Neutrophil (primary cell): Measurements from ENCODE around the gene SUN1.

ENCODE experiments used
- H3K27ac ChIP-seq: fragments of 200-600 bp; sonication (generic); 2 replicates; pipeline ENCODE4 v1.5.1; 2016; ENCODE audit warnings: mild to moderate bottlenecking, moderate library complexity
- H3K27me3 ChIP-seq: fragments of 200-600 bp; sonication (generic); 2 replicates; pipeline ENCODE4 v1.6.0; 2016; ENCODE audit warnings: mild to moderate bottlenecking
- H3K36me3 ChIP-seq: fragments of 200-600 bp; sonication (generic); 2 replicates; pipeline ENCODE4 v1.5.1; 2017
- H3K4me1 ChIP-seq, 2 experiments: fragments of 200-600 bp in 1 of 2; sonication (generic) in 1 of 2; 1 replicate in 1 of 2; 2 replicates in 1 of 2; pipeline versions ENCODE4 v1.5.1 to v1.6.1; 2013 to 2016; ENCODE audit warnings: low read depth in 1 of 2, low read length in 1 of 2, mild to moderate bottlenecking in 1 of 2, moderate library complexity in 1 of 2; ENCODE audit not compliant: control insufficient read depth in 1 of 2, insufficient read depth in 1 of 2
- H3K4me3 ChIP-seq, 2 experiments: fragments of 200-600 bp in 1 of 2; sonication (generic) in 1 of 2; 1 replicate in 1 of 2; 2 replicates in 1 of 2; pipeline ENCODE4 v1.5.1; 2013 to 2016; ENCODE audit warnings: low read depth in 1 of 2, low read length in 1 of 2, mild to moderate bottlenecking in 1 of 2, moderate library complexity in 1 of 2
- H3K9me3 ChIP-seq: fragments of 200-600 bp; sonication (generic); 2 replicates; pipeline ENCODE4 v1.5.1; 2016
- TF ChIP-seq, protein P1 (sequence below): fragments of 200-600 bp; sonication (generic); IDR thresholded peaks from 2 replicates; pipeline ENCODE4 v1.5.1; 2016; ENCODE audit warnings: antibody characterized with exemption

SUN1 gene

DNA sequence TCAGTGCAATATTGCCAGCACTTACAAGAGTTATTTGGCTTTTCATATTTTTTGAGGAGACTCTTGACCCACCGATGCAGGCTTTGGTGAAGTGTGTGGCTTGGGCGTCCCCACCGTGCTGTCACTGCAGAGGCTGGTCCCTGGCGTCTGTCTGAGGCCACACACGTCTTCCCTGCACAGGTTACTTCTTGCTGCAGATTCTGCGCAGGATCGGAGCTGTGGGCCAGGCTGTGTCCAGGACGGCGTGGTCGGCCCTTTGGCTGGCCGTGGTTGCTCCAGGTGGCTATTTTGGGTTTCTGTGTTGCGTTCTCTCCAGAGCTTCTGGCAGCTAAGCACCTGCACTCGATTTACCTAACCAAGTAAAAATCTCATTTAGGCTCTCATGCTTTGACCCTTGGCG lies 18.9 kb downstream of the SUN1 start:
- Histone ChIP-seq H3K36me3 (no peaks in the 10 kb centered on the region), H3K27me3 (no peaks in the 10 kb centered on the region), H3K4me3 (no peak overlapping the region), H3K27ac (no peak overlapping the region), H3K4me1 (no peaks in the 10 kb centered on the region), H3K9me3 (no peaks in the 10 kb centered on the region)
- TF ChIP-seq, protein P1, sequence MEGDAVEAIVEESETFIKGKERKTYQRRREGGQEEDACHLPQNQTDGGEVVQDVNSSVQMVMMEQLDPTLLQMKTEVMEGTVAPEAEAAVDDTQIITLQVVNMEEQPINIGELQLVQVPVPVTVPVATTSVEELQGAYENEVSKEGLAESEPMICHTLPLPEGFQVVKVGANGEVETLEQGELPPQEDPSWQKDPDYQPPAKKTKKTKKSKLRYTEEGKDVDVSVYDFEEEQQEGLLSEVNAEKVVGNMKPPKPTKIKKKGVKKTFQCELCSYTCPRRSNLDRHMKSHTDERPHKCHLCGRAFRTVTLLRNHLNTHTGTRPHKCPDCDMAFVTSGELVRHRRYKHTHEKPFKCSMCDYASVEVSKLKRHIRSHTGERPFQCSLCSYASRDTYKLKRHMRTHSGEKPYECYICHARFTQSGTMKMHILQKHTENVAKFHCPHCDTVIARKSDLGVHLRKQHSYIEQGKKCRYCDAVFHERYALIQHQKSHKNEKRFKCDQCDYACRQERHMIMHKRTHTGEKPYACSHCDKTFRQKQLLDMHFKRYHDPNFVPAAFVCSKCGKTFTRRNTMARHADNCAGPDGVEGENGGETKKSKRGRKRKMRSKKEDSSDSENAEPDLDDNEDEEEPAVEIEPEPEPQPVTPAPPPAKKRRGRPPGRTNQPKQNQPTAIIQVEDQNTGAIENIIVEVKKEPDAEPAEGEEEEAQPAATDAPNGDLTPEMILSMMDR: no peak

DNA sequence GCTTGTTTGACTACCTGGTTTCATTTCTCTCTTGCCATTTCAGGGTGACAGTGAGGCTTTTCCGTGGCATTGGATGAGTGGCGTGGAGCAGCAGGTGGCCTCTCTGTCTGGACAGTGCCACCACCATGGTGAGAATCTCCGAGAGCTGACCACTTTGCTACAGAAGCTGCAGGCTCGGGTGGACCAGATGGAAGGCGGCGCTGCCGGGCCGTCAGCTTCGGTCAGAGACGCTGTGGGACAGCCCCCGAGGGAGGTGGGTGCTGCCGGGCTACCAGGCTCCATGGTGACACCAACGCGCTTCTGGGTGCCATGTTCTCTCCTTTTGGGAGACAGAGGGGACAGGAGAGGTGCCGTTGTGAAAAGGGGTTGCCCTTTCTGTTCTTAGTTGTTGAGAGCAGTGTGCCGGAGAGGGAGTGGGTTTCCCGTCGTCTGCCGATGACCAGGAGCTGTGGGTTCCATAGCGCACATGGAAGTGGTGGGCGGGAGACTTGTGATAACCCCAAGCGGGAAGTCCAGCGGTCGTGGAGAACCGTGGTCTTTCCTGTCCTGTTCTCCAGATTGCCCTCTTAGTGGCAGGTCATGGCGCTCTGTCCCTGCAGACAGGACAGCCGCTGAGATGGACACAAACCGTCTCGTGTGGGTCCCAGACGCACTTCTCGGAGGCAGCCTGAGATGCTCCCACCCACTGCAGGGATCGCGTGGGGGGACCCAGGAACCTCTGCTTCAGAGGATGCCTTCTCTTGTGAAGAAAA lies 21.3 kb downstream of the SUN1 start:
- Histone ChIP-seq H3K36me3 (no peaks in the 10 kb centered on the region), H3K4me3 (no peak overlapping the region), H3K27me3 (no peaks in the 10 kb centered on the region), H3K4me1 (no peaks in the 10 kb centered on the region), H3K9me3 (no peaks in the 10 kb centered on the region), H3K27ac (no peak overlapping the region)
- TF ChIP-seq, protein P1: no peak

DNA sequence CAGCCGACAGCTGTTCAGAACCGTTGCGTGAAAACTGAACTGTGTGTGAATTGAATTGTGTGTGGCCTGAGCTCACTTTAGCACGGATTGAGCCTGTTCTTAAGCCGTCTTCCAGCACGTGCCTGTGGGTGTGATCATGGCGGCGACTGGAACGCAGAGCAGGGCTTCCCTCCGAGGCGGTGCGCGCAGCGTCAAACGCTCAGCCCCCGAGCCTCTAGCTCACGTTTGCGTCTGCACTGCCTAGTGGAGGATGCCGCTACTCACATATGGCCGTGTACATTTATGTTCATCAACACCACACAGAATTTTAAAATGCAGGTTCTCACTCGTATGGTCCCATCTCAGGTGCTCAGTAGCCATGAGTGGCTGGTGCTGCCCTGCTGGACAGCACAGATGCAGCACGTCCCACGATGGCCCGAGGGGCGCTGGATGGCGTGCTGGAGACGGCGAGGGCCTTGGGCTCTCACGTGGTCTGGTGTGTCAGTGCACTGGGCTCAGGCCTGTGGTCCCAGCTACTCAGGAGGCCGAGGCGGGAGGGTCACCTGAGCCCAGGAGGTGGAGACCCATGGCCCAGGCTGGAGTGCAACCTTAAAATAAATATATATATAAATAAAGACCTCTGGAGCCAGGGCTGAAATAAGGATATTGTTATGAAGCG lies 22.0 kb downstream of the SUN1 start:
- TF ChIP-seq, protein P1: no peak
- no peaks in the 10 kb centered on the region for H3K36me3 ChIP-seq
- H3K4me3 ChIP-seq: no peak overlapping the region
- no peaks in the 10 kb centered on the region for H3K4me1 ChIP-seq
- no peak overlapping the region for H3K27ac ChIP-seq
- H3K27me3 ChIP-seq: no peaks in the 10 kb centered on the region
- H3K9me3 ChIP-seq: no peaks in the 10 kb centered on the region

DNA sequence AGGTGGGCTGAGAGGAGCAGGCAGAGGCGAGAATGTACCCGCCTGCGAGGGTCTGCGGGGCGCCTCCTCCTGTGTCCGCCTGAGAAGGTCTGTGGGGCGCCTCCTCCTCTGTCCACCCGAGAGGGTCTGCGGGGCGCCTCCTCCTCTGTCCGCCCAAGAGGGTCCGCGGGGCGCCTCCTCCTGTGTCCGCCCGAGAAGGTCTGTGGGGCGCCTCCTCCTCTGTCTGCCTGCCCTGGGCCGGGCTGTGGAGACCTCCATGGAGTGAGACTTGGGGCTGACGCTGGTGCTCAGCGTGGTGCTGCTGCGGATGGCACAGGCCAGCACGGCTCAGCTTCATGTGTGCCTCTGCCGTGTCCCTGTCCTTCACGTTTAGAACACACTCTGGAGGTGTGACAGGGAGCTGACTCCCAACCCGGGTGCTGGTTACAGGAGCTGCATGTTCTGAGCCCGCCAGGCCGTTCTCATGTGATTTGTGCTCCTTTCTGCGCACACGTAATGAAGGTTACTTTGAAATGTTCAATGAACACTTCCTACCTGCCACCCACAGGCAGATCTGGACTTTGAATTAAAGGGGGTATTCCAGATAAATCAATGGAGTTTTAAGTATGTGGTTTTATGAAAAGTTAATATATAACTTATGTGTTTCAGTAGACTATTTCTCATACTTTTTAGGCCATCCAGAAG lies 23.6 kb downstream of the SUN1 start:
- no peaks in the 10 kb centered on the region for H3K27me3 ChIP-seq
- no peaks in the 10 kb centered on the region for H3K4me1 ChIP-seq
- no peak overlapping the region for H3K4me3 ChIP-seq
- TF ChIP-seq, protein P1: no peak
- no peaks in the 10 kb centered on the region for H3K9me3 ChIP-seq
- no peak overlapping the region for H3K27ac ChIP-seq
- no peaks in the 10 kb centered on the region for H3K36me3 ChIP-seq

DNA sequence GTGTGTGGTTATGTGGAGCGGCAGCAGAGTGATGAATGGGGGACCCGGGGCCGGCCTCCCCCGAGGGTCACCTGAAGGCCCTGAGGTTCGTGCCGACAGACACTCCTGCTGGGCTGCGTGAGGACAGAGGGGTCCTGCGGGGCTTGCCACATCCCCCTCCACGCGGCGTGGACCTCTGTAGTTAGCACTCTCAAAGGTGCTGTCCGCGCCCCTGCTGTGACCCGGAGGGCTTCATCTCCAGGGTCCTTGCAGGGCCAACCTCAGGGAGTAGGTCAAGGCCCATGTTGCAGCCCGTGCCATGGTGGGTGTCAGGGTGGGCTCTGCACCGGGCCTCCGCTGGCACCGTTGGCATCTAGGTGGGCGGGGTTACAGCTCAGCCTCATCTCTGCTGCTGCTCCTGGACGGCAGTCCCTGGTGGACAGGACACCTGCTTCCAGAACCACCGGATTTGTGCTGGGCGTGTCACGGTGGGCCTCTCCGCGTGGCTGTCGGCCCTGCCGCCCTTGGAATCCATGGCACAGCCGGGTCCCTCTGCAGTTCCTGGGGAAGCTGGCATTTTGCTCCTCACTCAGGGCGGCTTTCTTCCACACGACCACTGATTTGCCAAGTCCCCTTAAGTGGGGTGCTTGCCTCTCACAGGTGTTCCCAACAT lies 24.3 kb downstream of the SUN1 start:
- H3K27me3 ChIP-seq: no peaks in the 10 kb centered on the region
- H3K4me3 ChIP-seq: no peak overlapping the region
- TF ChIP-seq, protein P1: no peak
- H3K27ac ChIP-seq: no peak overlapping the region
- no peaks in the 10 kb centered on the region for H3K9me3 ChIP-seq
- no peaks in the 10 kb centered on the region for H3K36me3 ChIP-seq
- no peaks in the 10 kb centered on the region for H3K4me1 ChIP-seq
